HG02973 (cell line): ENCODE results near the gene PRDM16.

Experiments
- ATAC-seq: cut with Tn5 transposase; IDR thresholded peaks from one replicate; pipeline ENCODE4 v1.9.1; 2021; ENCODE audit warnings: moderate library complexity; ENCODE audit not compliant: unreplicated experiment

PRDM16 gene

DNA sequence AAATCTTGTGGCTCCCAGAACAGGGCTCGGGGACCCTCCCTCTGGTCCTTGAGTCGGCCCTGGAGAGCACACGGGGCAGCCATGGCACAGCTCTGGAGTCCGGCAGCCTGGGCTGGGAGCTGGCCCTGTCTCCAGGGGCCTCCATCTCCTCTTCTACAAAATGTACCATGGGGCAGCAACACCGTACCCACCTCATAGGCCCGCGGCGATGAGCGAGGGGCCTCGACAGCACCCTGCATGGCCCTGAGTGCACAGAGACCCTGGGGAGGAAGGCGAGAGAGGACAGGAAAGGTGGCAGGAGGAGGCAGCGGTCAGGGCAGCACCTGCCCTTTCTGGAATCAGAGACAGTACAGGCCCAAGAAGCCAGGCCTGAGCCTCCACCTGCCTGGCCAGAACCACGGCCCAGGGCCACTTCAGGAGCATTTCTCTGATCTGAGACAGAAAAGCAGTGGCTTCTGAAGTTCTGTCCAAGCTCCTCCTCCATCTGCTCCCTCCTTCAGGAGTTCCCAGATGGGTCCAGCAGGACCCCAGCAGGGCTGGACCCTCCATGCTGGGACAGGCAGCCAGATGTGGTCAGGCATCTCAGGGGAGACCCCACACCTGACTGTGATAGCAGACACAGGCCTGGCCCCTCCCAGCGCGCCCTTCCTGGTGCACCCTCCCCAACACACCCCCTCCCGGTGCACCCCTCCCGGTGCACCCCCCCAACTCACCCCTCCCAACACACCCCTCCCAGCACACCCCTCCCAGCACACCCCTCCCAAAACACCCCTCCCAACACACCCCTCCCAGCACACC is 309.6 kb downstream of the PRDM16 start:
- no peak for ATAC-seq

DNA sequence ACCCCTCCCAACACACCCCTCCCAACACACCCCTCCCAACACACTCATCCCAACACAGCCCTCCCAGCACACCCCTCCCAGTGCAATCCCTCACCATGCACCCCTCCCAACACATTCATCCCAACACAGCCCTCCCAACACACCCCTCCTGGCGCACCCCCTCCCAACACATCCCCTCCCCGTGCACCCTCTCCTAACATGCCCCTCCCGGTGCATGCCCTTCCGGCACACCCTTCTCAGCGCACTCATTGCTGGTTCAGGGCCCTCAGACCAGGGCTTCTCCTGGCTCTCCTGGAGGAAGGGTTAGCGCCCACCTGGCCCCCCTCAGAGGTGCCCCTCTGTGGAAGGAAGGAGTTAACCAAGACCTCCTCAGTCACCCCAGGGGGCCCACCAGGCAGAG is 310.9 kb downstream of the PRDM16 start:
- no peak for ATAC-seq

DNA sequence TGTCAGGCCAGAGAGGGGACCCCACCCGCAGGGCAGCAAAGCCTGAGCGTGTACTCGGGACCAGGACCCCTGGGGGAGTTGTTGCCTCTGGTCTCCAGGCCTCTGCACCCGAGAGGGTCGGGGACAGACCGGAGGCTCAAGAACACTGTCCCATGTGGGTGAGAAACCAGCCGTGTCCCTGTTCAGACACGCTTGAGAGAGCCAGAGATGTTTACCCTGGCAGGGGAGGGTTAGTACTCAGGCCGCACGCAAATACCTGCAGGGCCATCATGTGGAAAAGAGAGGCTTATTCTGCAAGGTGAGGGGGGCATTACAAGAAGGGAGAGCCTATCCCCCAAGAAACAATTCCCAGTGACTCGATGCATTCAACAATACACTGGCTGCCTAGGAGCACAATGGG is 311.5 kb downstream of the PRDM16 start:
- no peak for ATAC-seq

DNA sequence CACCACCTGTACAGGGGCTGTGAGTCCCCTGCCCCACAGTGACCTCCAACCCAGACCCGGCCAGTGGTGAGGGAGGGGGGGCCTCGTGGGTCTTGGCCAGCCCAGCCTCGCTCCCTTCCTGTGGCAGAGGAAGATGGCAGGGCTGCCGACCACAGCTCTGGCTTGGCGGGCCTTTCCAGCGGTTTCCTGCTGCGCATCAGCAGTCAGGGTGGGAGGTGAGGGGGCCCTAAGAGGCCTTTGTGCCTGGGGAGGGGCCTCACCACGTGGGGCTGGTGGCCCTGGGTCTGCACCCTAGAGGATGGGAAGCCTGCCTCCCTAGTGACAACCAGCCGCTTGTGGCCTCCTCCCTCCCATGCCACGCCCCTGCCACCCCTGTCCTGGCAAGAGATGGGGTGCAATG is 312.9 kb downstream of the PRDM16 start:
- no peak for ATAC-seq

DNA sequence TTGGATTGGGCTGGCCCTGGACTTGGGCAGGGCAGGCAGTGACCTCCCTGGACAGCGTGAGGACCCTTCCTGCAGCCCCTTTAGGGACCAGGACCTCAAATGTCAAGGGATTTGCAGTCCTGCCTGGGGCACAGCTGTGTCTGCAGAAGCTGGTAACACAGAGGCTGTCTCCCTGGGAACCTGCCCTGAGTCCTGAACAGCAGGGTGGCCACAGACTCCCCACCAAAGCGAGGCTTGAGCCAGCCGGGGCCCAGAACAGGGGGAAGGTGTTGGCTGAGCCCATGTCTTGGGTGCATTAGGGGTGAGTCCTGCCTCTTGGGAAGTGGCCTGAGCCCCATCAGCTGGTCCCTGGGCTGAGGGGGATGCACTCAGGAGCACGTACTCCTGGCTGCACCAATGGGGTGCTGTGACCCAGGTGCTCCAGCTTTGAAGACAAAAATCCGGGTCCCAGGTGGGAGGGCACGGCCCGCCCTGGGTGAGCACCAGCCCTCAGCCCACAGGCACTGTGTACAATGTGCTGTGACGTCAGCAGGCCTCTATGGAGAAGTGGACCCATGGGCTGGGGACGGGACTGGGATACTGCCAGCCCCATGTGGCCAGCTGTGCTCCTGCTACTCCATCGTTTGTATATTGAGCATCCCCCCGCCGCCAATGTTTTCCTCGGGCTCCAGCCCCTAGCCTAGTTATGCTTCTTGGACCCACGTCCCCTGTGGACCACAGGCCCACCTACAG is 313.5 kb downstream of the PRDM16 start:
- ATAC-seq = no peak

DNA sequence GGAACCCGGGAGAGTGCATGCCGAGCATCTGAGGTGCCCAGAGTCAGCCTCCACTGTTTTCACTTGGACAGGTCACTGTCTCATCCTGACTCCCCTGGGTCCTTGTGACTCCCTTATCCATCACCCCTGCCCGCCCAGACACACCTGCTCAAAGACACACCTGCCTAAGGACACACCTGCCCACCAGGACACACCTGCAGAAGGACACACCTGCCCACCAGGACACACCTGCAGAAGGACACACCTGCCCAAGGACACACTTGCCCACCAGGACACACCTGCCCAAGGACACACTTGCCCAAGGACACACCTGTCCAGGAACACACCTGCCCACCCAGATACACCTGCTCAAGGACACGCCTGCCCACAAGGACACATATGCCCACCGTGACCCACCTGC is 314.7 kb downstream of the PRDM16 start:
- no peak for ATAC-seq

DNA sequence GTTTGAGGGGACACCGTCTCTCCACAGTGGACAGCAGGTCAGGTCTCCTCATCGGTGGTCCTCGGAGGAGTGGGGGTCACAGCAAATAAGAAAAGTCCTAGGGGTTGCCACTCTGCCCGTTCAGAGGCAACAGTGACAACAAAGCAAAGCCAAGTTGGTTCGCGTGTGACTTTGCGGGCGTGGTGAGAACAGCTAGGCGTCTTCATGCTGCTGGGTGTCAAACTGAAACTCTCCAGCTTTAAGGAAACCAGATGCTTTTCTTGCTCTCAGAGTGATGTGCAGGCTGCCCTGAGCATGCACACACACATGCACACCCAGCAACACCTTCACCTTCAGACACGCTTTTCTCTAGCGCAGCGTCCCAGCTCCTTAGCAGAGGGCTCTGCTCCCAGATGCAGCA is 315.4 kb downstream of the PRDM16 start:
- ATAC-seq = no peak

DNA sequence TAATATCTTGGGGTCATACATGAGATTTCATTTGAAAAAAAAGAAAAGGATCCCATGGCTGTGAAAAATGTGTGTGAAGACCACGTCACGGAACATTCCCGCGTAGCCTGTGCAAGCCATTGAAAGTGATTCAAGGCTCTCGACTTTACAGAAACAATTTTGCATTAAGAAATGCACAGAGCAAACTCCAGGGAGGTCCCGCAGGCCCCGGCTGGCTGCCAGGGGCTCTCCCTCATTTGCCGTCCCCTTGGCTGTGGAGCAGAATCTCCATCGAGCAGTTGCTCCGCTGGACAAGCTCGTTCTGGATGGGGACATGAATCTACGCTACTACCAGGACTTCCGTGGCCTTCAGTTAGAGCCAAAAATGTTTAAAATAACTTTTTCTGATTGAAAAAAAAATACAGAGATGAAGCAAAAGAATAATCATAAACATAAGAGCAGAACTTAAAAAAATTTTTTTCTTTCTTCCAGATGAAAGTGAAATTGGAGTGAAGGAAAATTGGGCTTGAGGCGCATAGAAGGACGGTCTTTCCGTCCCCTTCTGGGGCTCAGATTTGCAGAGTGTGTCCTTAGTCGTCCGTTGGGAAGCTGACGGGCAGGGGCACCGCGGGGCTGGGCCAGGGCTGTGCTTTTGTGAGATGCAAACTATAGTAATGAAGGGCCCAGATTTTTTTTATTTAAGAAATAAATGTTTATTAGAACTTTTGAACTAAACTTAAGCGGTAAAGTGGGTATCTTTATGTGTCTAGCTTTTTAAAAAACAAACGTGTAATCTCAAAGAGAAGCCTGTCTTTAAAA is 317.4 kb downstream of the PRDM16 start:
- no peak for ATAC-seq

DNA sequence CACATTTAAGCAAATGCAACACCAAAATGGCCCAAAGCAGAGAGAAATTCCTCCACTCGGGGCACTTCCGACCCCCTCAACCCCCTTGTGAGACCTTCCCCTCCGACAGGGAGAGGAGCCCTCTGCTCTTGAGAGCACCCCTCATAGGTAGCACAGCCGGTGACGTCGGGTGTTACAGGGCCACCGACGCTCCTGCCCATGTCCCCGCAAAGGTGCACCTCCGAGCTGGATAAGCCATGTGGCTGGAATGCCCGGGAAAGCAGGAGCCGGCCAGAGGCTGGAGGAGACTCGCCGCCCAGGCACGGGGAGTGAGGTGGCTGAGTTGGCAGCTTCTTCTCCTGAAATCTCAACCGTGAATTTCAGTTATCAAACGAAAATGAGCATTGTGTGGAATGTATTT is 318.4 kb downstream of the PRDM16 start:
- no peak for ATAC-seq

DNA sequence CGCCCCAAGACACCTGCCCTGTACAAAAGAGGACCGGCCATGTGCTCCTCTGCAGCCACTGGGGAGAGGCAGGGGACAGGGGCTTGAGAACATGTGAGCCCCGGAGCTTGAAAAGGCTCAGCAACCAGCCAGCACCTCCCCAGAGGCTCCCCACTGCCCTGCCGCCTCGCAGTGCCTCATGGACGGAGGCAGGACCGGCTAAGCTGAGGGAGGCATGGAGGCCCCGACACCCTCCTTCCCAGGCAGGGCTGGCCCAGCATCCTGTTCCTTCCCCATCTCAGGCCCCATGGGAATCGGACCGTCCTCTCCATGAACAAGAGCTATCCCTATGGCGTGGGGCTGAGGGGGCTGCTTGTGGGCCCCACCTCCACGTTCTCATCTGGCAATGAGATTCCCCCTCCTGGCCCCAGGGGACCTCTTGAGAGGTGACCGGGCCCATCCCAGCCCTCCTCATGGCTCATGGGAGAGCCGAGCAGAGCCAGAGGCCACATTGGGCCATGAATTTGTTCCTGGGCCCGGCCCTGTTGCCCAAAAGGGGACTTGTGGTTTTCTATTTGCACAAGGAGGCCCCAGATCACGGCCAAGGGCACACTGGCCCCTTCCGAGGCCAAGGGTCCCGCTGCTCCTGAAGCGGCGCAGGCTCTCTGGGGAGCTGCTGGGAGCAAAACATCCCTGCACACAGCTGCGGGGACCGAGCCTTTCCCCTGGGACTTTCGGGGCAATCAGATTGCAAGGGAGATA is 320.3 kb downstream of the PRDM16 start:
- ATAC-seq = no peak

DNA sequence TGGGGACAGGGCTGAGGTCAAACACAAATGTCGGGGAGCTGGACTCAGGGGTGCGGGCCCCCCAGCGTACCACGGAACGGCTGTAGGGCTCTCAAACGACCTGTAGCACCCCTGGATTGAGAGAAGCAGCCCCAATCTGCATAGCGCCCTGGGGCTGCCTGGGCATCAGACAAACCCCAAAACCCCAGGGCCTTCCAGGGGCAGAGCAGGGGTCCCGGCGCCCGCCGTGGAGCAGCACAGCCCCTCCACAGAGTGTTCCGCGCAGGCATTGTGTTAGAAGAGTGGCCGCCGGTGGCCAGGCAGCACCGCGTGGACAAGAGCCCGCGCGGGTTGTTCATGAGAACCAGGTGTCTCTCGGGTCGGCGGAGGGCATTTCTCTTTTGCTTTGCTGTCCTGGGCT is 321.3 kb downstream of the PRDM16 start:
- no peak for ATAC-seq

DNA sequence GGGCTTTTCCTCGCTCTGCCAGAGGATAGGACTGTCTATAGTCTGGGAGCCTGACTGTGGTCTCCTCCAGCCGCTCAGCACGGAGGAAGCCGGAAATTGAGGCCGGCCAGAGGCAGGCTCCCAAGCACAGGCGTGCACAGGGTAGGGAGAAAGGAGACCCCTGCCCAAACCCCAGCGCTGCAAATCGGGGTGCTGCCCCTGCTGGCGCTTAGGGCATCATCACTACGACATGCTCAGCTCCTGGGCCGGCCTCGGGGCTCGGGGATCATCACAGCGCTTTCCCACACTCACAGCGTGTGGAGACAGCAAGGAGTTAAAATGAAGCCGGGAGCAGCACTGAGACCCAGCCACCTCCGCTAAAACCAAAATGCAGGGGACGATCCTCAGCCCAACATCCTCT is 322.7 kb downstream of the PRDM16 start:
- ATAC-seq = no peak

DNA sequence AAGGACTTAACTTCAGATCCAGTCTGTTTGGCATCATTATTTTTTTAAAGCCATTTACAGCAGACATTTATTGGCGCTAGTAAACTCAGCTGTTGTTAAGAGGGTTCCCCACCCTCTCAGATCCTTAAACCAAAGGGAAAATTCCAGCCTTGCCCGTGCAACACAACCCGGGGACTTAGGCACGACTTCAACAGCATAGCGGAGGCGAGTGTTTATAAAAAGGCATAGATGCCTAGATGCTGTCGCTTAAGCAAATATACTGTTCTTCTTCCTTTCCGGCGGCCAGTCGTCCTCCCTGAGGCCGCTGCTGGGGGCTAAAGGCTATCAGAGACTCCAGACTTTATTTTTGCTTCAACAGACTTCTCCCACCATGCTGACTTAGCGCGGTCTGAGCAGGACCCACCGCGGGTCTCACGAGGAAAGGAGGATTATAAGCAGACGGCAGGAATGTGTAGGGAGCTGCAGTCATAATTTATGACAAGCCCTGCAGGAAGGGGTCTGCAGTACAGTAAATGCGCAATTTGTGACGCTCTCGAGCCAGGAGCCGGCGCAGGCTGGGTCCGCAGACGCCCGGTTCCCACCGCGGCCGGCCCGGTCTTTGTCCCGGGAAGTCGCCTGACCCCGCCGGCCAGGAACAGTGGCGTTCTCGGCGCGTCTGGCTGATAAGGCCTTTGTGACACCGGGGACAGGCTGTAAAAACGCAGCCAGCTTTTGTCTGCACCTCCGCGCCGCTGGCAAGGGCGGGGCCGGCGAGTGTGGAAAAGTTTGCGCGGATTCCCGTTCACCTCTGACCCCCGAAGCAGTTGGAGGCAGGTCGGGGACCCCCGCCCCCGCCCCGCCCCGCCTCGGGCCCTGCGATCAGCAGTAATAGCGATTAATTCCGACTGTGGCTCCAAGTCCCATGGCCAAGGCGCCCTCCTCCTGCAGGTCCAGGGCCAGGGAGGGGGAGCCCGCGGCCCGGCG is 324.3 kb downstream of the PRDM16 start:
- no peak for ATAC-seq

DNA sequence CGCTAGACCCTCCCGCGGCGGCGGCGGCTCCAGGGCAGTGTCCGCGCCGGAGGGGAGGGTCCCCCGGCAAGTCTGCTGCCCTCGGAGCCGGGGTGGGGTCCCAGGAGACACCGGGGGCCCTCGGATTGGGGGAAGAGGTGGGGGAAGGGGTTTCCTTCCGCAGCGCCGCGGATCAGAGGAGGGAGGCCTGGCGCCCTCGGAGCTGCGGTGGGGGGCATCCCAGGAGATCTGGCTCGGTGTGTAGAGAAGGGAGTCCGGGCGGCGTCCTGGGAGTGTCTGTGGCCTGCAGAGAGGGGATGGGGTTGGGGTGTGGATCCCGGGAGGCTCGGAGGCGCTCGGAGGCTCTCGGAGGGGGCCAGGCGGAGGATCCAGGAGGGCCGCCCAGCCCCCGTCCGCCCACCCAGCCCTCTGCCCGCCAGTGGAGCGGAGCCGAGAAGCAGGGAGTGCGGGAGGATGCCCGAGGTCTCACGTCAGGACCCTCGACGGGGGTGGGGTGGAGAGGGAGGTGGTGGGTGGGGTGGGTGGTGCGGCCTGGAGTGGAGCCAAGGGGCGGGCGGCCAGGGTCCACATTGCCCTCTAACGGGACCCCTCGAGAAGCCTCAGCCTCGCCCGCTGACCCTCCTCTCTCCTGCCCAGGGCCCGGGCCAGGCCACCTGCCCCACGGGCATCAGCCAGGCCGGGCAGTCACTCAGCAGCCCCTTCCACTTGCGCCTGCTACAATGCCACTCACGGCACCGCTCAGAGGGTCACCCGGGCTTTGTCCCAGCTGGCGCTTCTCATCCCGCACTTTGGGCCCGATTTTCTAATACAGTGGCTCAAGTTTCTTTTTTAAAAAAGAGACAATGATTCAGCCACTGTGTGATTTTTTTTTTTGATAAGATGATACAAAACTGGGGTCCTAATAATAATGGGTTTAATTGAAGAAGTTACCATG is 325.3 kb downstream of the PRDM16 start:
- ATAC-seq = no peak

DNA sequence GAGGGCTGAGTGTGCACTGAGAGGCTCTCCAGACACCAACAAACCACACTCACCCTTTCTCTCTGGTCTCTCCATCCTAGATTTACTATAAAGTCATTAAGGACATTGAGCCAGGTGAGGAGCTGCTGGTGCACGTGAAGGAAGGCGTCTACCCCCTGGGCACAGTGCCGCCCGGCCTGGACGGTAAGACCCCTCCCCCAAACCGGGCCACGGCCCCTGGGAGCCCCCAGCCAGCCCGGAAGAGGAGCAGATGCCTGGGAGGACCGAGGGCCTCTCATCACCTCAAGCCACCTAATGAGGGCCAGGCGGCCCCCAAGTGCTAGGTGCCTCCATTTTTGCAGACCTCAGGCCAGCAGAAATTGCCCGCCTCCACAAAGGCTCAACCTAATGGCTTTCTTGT is 327.4 kb downstream of the PRDM16 start:
- ATAC-seq = no peak

DNA sequence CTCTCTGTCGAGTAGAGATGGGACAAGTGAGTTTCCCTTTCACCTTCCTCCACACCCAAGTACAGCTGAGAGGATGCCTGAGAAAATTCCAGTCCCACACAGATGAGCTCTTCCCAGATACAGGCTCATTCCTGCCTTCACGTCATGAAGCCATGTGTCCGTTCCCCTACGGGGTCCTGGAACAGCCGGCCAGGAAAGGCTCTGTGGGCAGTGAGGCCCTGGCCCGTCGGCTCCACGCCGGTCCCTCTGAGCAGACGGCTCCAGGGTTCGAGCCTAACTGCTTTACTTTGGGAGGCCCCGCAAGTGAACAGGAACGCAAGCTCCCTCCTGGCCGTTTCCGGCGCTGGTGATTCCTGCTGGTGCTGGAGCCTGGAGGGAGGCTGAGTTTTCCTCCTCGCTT is 328.3 kb downstream of the PRDM16 start:
- ATAC-seq = no peak

DNA sequence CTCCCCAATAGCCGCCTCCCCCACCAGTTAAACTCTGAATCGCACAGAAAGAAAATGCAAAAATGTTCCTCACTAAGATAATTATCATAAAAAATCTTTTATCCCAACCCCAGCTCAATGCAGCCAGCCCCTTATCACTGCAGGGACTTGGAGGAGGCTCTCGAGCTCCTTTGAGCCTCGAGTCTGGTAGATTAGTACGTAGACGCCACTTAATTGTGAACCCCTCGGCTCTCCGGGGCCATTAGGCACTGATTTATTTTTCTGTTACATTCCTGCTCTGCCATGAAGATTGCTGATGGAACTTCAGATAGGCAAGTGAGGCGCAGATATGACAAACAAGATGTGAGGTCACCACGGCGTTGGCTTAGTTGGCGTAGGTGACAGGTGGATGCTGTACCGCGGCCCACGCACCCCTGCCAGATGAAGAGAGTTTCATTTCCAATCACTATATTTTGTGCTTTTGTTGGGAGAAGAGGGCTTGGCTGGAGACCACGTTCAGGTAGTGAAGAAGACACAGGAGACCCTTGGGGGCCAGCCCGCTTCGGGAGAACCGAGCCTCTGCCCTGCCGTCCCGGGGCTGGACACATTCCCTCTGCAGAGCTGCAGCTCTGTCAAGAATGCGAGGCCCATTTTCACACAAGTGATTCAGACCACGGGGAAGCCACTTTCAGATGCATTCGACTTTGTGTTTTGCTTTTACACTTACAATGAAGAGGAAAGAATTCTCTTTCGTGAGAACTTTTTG is 329.6 kb downstream of the PRDM16 start:
- no peak for ATAC-seq

DNA sequence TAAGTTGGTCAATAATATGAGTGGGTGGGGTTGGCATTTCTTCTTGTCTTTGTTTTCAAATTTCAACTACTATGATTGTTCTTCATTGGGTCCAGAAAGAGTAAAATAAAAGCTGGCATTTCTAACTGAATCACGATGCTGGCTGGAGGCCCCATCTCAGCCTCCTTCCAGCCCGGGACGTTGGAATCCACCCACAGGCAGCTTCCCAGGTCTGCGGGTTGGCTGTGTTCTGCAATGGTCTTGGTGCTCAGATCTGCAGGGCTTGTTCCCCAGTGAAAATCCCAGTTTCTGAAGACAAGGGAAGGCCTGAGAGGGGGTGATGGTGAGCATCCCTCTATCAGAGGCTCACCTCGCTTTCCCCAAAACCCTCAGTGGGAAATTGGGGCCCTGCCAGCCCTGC is 330.7 kb downstream of the PRDM16 start:
- ATAC-seq = no peak
